Cardiac muscle cell (in vitro differentiated cells and primary cell): ENCODE results near the gene SAMSN1. TPM values are rescaled to one million over a fixed set of nuclear protein-coding genes. Genes with fewer than 3 reads are reported as not detected.

Experiments used
- DNase-seq, 2 donors: peaks; one replicate each; pipeline versions ENCODE4 v3.0.0 to v3.0.0-alpha.2; 2010 to 2017; ENCODE audit warnings: low read depth in 1 of 2, low spot score in 1 of 2
- H3K27ac ChIP-seq: fragments of 200-600 bp; sonication (generic); 2 replicates; pipeline ENCODE4 v1.5.1; 2016
- H3K27me3 ChIP-seq: fragments of 200-600 bp; sonication (generic); 2 replicates; pipeline ENCODE4 v1.6.0; 2016; ENCODE audit warnings: control low read depth
- H3K36me3 ChIP-seq: fragments of 200-600 bp; sonication (generic); 2 replicates; pipeline ENCODE4 v1.5.1; 2016; ENCODE audit warnings: control low read depth
- H3K4me1 ChIP-seq: fragments of 200-600 bp; sonication (generic); 2 replicates; pipeline ENCODE4 v1.8.1; 2017; ENCODE audit warnings: low read depth, mild to moderate bottlenecking, mixed run types
- H3K4me3 ChIP-seq: fragments of 200-600 bp; sonication (generic); 2 replicates; pipeline ENCODE4 v1.5.1; 2016; ENCODE audit warnings: mild to moderate bottlenecking
- H3K9me3 ChIP-seq: fragments of 200-600 bp; sonication (generic); 2 replicates; pipeline ENCODE4 v1.5.1; 2017; ENCODE audit warnings: low read depth, mild to moderate bottlenecking, control low read depth
- CTCF ChIP-seq: IDR thresholded peaks from 2 replicates; pipeline ENCODE4 v1.5.1; 2012; ENCODE audit warnings: low read depth, mild to moderate bottlenecking, low read length
- polyA plus RNA-seq: library from polyadenylated mRNA; unstranded; fragments of >200 nt; fragmentation: Nextera tagmentation; extraction: Ambion mirVana; gene quantifications from 2 replicates; pipeline ENCODE4 v1.2.1, GENCODE V29; 2016
- total RNA-seq: library from RNA; depleted of rRNA; stranded (reverse); fragments of >200 nt; gene quantifications from 2 replicates; pipeline ENCODE4 v1.2.3, GENCODE V29; 2016

The SAMSN1 gene
- total and polyA plus RNA-seq, 2 experiments from 2014 or later: 0.42 to 1.0 TPM

- H3K36me3 ChIP-seq: no peaks in the 10 kb centered on the region
- no peak for TF ChIP-seq CTCF
- H3K27ac ChIP-seq: no peak overlapping the region
- no peaks in the 10 kb centered on the region for H3K9me3 ChIP-seq
- H3K27me3 ChIP-seq: no peaks in the 10 kb centered on the region
- H3K4me1 ChIP-seq: no peaks in the 10 kb centered on the region
- H3K4me3 ChIP-seq: no peak overlapping the region
- peak in 1 of 2 donors; percentile 86 for DNase-seq
These were observed 45.8 kb upstream of the SAMSN1 start for GRCh38 chr21:14591882-14592281.

- Histone ChIP-seq H3K9me3 (no peaks in the 10 kb centered on the region), H3K4me1 (no peaks in the 10 kb centered on the region), H3K27me3 (no peaks in the 10 kb centered on the region), H3K36me3 (no peaks in the 10 kb centered on the region), H3K4me3 (no peak overlapping the region), H3K27ac (no peak overlapping the region)
- DNase-seq: no peak
- TF ChIP-seq CTCF: no peak
These were observed 45.3 kb upstream of the SAMSN1 start for GRCh38 chr21:14591377-14591776.

- no peak for DNase-seq
- no peak for TF ChIP-seq CTCF
- no peak overlapping the region for H3K27ac ChIP-seq
- no peaks in the 10 kb centered on the region for H3K27me3 ChIP-seq
- no peaks in the 10 kb centered on the region for H3K4me1 ChIP-seq
- no peaks in the 10 kb centered on the region for H3K9me3 ChIP-seq
- H3K4me3 ChIP-seq: no peak overlapping the region
- H3K36me3 ChIP-seq: no peaks in the 10 kb centered on the region
These were observed 43.9 kb upstream of the SAMSN1 start for GRCh38 chr21:14589855-14590563.

GRCh38 chr21:14587266-14587665 is 41.2 kb upstream of the SAMSN1 start:
- no peak overlapping the region for H3K4me3 ChIP-seq
- DNase-seq: no peak
- no peak overlapping the region for H3K27ac ChIP-seq
- H3K9me3 ChIP-seq: no peaks in the 10 kb centered on the region
- no peak for TF ChIP-seq CTCF
- no peaks in the 10 kb centered on the region for H3K36me3 ChIP-seq
- H3K4me1 ChIP-seq: no peaks in the 10 kb centered on the region
- no peaks in the 10 kb centered on the region for H3K27me3 ChIP-seq

- Histone ChIP-seq H3K27me3 (no peaks in the 10 kb centered on the region), H3K4me3 (no peak overlapping the region), H3K9me3 (no peaks in the 10 kb centered on the region), H3K4me1 (no peaks in the 10 kb centered on the region), H3K27ac (no peak overlapping the region), H3K36me3 (no peaks in the 10 kb centered on the region)
- TF ChIP-seq CTCF: no peak
- no peak for DNase-seq
These were observed 39.0 kb upstream of the SAMSN1 start for GRCh38 chr21:14585122-14585521.
